VCaP (cell line): Measurements from ENCODE around the gene HAVCR2.

Source experiments
- H3K27ac ChIP-seq: fragments of 450-650 bp; 2 replicates; pipeline ENCODE4 v1.5.1; 2017
- CTCF ChIP-seq: fragments of 450-650 bp; conservative IDR thresholded peaks from 2 replicates; pipeline ENCODE4 v1.5.1; 2017; ENCODE audit warnings: mild to moderate bottlenecking, moderate library complexity

HAVCR2 gene

GRCh38 chr5:157142317-157143126, 33.7 kb upstream of the HAVCR2 start, which contains the start of gene MED7:
MED7 (minus strand) TSS chr5:157142865; CDS start chr5:157139431, 3,434 bp downstream.
- H3K27ac ChIP-seq = peak within 1 kb of the TSS; percentile 83
- no peak for TF ChIP-seq CTCF

GRCh38 chr5:157137691-157138090, 28.8 kb upstream of the HAVCR2 start:
- H3K27ac ChIP-seq = no peak overlapping the region
- no peak for TF ChIP-seq CTCF

GRCh38 chr5:157132281-157132612, 23.4 kb upstream of the HAVCR2 start:
- H3K27ac ChIP-seq = no peak overlapping the region
- peak; percentile 61 for TF ChIP-seq CTCF

- H3K27ac ChIP-seq = no peak overlapping the region
- TF ChIP-seq CTCF = no peak
These were observed 22.1 kb upstream of the HAVCR2 start for GRCh38 chr5:157130925-157131324.

- H3K27ac ChIP-seq = no peak overlapping the region
- no peak for TF ChIP-seq CTCF
These were observed 12.9 kb upstream of the HAVCR2 start for GRCh38 chr5:157121709-157122108.

GRCh38 chr5:157120102-157120501, 11.3 kb upstream of the HAVCR2 start:
- no peak for TF ChIP-seq CTCF
- H3K27ac ChIP-seq = no peak overlapping the region

GRCh38 chr5:157116483-157116954, 7.7 kb upstream of the HAVCR2 start:
- no peak for TF ChIP-seq CTCF

More at GRCh38 chr5:157116483-157116954, 7.7 kb upstream of the HAVCR2 start:
- H3K27ac ChIP-seq = no peak overlapping the region
